ENCODE measurements around the gene CFAP97D2.

Gene CFAP97D2

DNA sequence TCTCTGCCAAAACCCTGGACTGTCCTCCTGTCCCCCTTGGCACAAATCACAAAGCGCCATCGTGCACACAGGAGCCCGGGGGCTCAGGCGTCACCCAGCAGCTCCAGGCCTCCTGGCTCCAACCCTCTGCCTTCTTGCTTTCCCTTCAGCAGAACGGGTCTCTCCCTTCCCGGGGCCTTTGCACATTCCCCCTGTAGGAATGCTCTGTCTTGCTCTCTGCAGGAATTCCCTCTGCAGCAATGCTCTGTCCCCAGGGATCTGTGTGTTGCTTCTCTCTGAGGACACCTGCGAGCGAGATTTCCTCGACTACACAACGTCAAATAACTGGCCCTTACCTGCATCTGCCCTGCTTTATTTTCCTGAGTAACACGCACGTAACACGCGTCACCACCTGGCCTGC is 33.3 kb upstream of the CFAP97D2 start:
- no peaks in the 10 kb centered on the region for H3K9me2 ChIP-seq (replicated peaks; ENCODE audit: control insufficient read depth, low read length)
- peak overlapping the region; percentile 6; the same call in 1 of the 2 replicates for H3K4me2 ChIP-seq (ENCODE audit: low read length)
- TF ChIP-seq CTCF (IDR thresholded peaks at IDR 0.05; ENCODE audit: low read depth, low read length, poor library complexity, severe bottlenecking) (no peak), EZH2phosphoT487 (IDR thresholded peaks at IDR 0.05; ENCODE audit: borderline replicate concordance, low read length) (no peak)
- 0 out of 2 replicates have a peak, but pooled peaks cover 4% of the 10 kb centered on the region for H3F3A ChIP-seq (ENCODE audit: control insufficient read depth, insufficient read depth)
- H3K4me3 ChIP-seq (ENCODE audit: low read length) = no peak overlapping the region
- no peaks in the 10 kb centered on the region for H3K9me3 ChIP-seq (ENCODE audit: control insufficient read depth, insufficient read depth, low read length)
- H3K4me1 ChIP-seq (ENCODE audit: control insufficient read depth, low read length) = peaks cover 55% of the 10 kb centered on the region
- H3K27ac ChIP-seq (ENCODE audit: low read depth, low read length) = no peak overlapping the region
- H3K27me3 ChIP-seq (ENCODE audit: control insufficient read depth, low read length) = peaks cover 11% of the 10 kb centered on the region
- no peaks in the 10 kb centered on the region for H3K79me2 ChIP-seq (ENCODE audit: control insufficient read depth, low read length)
- no peaks in the 10 kb centered on the region for H3K36me3 ChIP-seq (ENCODE audit: control insufficient read depth, low read length)
- H4K20me1 ChIP-seq (ENCODE audit: control insufficient read depth, insufficient read depth, low read depth, low read length) = no peaks in the 10 kb centered on the region

DNA sequence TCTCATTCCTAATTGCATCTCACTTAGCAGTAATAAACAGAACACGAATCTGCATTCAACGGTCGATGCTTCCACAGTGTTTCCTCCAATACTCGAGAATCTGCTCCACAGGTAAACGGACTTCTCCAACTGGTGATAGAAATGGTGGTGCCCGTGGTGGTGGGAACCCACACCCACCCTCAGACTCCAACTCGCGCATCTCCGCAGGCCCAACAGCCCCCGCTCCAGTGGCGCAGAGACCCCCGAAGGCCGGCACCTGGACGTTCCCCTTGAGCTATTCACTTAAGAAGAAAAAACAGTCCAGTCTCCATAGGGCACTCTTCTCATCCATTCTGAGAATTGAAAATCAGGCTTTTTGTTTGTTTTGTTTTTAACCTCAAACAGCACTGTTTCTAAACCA is 32.9 kb upstream of the CFAP97D2 start:
- peaks cover 51% of the 10 kb centered on the region for H3K4me1 ChIP-seq (ENCODE audit: control insufficient read depth, low read length)
- H3K27ac ChIP-seq (ENCODE audit: low read depth, low read length) = no peak overlapping the region
- no peak overlapping the region for H3K4me3 ChIP-seq (ENCODE audit: low read length)

DNA sequence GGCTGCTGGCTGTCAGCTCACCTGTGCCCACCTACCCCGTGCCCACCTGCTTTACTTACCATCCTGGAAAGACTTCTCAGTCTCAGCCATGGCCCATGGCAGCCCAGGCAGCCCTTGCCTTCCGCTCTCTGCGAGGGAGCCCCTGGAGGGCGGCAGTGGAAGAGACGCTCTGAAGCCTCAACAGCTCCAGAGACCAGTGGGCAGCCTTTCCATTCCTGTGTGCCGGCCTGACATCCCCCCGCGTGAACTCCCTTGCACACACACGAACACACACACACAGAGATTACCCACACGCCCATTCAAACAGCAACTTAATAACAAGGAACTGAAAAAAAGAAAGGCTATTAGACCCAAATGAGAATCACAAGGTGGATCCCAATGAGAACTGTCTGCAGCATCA is 32.4 kb upstream of the CFAP97D2 start:
- Histone ChIP-seq H3K9me3 (ENCODE audit: control insufficient read depth, insufficient read depth, low read length) (no peaks in the 10 kb centered on the region), H3K36me3 (ENCODE audit: control insufficient read depth, low read length) (no peaks in the 10 kb centered on the region), H3K9me2 (replicated peaks; ENCODE audit: control insufficient read depth, low read length) (no peaks in the 10 kb centered on the region), H3K27me3 (ENCODE audit: control insufficient read depth, low read length) (peaks cover 3% of the 10 kb centered on the region; the same call in 1 of the 2 replicates), H3K79me2 (ENCODE audit: control insufficient read depth, low read length) (no peaks in the 10 kb centered on the region), H3K4me1 (ENCODE audit: control insufficient read depth, low read length) (peaks cover 50% of the 10 kb centered on the region), H3K4me3 (ENCODE audit: low read length) (no peak overlapping the region), H3K27ac (ENCODE audit: low read depth, low read length) (no peak overlapping the region), H3F3A (ENCODE audit: control insufficient read depth, insufficient read depth) (0 out of 2 replicates have a peak, but pooled peaks cover 4% of the 10 kb centered on the region), H3K4me2 (ENCODE audit: low read length) (no peak overlapping the region), H4K20me1 (ENCODE audit: control insufficient read depth, insufficient read depth, low read depth, low read length) (no peaks in the 10 kb centered on the region)
- TF ChIP-seq CTCF (IDR thresholded peaks at IDR 0.05; ENCODE audit: low read depth, low read length, poor library complexity, severe bottlenecking) = peak; percentile 17
- no peak for TF ChIP-seq EZH2phosphoT487 (IDR thresholded peaks at IDR 0.05; ENCODE audit: borderline replicate concordance, low read length)

More for the DNA sequence above, 32.9 kb upstream of the CFAP97D2 start:
- Histone ChIP-seq H3K27me3 (ENCODE audit: control insufficient read depth, low read length) (peaks cover 6% of the 10 kb centered on the region), H3K9me2 (replicated peaks; ENCODE audit: control insufficient read depth, low read length) (no peaks in the 10 kb centered on the region), H3K4me2 (ENCODE audit: low read length) (no peak overlapping the region), H3F3A (ENCODE audit: control insufficient read depth, insufficient read depth) (0 out of 2 replicates have a peak, but pooled peaks cover 4% of the 10 kb centered on the region), H3K79me2 (ENCODE audit: control insufficient read depth, low read length) (no peaks in the 10 kb centered on the region), H3K9me3 (ENCODE audit: control insufficient read depth, insufficient read depth, low read length) (no peaks in the 10 kb centered on the region), H3K36me3 (ENCODE audit: control insufficient read depth, low read length) (no peaks in the 10 kb centered on the region), H4K20me1 (ENCODE audit: control insufficient read depth, insufficient read depth, low read depth, low read length) (no peaks in the 10 kb centered on the region)
- no peak for TF ChIP-seq CTCF (IDR thresholded peaks at IDR 0.05; ENCODE audit: low read depth, low read length, poor library complexity, severe bottlenecking)
- no peak for TF ChIP-seq EZH2phosphoT487 (IDR thresholded peaks at IDR 0.05; ENCODE audit: borderline replicate concordance, low read length)

Data from DOHH2 (cell line).